Loucy (cell line): ENCODE data around the gene CCDC43.

Source experiments
- CTCF ChIP-seq: fragments of 200-600 bp; sonication (generic); conservative IDR thresholded peaks from 2 replicates; pipeline ENCODE4 v1.5.1; 2014; ENCODE audit warnings: mild to moderate bottlenecking, antibody characterized with exemption, low read length
- EZH2phosphoT487 ChIP-seq: fragments of 200-600 bp; IDR thresholded peaks from 2 replicates; pipeline ENCODE4 v1.6.1; 2018; ENCODE audit warnings: antibody characterized with exemption, mild to moderate bottlenecking, moderate library complexity, borderline replicate concordance

DNA sequence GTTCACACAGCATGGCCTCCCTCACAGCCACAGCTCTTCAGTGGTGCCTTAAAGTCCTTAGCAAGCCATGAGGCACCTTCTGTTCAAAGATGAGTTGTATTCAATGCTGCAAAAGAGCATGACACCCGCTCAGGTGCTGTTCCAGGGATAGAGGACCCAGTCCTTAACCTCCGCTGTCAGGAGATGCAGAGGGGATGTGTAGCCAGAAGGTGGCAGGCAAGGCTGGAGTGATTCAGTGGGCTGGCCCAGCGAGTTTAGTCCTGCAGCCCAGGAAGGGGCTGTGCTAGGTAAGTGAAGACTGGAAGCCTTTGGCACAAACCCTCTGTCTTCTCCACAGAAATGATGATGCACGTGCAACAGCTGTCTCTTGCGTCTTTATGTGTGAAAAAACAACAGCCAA lies 44.2 kb upstream of the CCDC43 start:
- TF ChIP-seq CTCF (peak; percentile 65), EZH2phosphoT487 (no peak)
